HEK293T (cell line): ENCODE data around the gene TGFBR2.

Source experiments
- ARNT ChIP-seq: fragments of 450-650 bp; IDR thresholded peaks from 2 replicates; pipeline ENCODE4 v1.6.1; 2017; ENCODE audit warnings: mild to moderate bottlenecking
- ELF4 ChIP-seq: fragments of 450-650 bp; IDR thresholded peaks from 2 replicates; pipeline ENCODE4 v1.6.1; 2017; ENCODE audit warnings: antibody characterized with exemption
- FOXA1 ChIP-seq: fragments of 450-650 bp; IDR thresholded peaks from 2 replicates; pipeline ENCODE4 v1.6.1; 2016; ENCODE audit warnings: mild to moderate bottlenecking
- HDGF ChIP-seq: fragments of 450-650 bp; IDR thresholded peaks from 2 replicates; pipeline ENCODE4 v1.6.1; 2017; ENCODE audit warnings: antibody characterized with exemption, borderline replicate concordance
- SP1 ChIP-seq: fragments of 450-650 bp; IDR thresholded peaks from 2 replicates; pipeline ENCODE4 v1.6.1; 2017
- TARDBP ChIP-seq: fragments of 450-650 bp; IDR thresholded peaks from 2 replicates; pipeline ENCODE4 v1.6.1; 2016
- TF ChIP-seq, protein P1 (sequence below): fragments of 450-650 bp; IDR thresholded peaks from 2 replicates; pipeline ENCODE4 v1.6.1; 2016

- TF ChIP-seq TARDBP (no peak), FOXA1 (no peak), ELF4 (no peak), SP1 (no peak), HDGF (no peak), ARNT (no peak)
- TF ChIP-seq, protein P1, sequence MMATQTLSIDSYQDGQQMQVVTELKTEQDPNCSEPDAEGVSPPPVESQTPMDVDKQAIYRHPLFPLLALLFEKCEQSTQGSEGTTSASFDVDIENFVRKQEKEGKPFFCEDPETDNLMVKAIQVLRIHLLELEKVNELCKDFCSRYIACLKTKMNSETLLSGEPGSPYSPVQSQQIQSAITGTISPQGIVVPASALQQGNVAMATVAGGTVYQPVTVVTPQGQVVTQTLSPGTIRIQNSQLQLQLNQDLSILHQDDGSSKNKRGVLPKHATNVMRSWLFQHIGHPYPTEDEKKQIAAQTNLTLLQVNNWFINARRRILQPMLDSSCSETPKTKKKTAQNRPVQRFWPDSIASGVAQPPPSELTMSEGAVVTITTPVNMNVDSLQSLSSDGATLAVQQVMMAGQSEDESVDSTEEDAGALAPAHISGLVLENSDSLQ, result no peak
Measured at GRCh38 chr3:30586096-30586805, 20.1 kb upstream of the TGFBR2 start.
